A549 (cell line): ENCODE data around the gene ZNF407.

ENCODE experiments used
- BHLHE40 ChIP-seq: IDR thresholded peaks from 2 replicates; pipeline ENCODE4 v1.6.1; 2012; ENCODE audit warnings: low read depth, low read length, inconsistent platforms
- FOSB ChIP-seq: fragments of 250-450 bp; sonication (Bioruptor Pico); IDR thresholded peaks from 2 replicates; pipeline ENCODE4 v1.5.0; 2020; ENCODE audit warnings: mild to moderate bottlenecking, moderate library complexity
- MAFK ChIP-seq: fragments of 450-650 bp; IDR thresholded peaks from 2 replicates; pipeline ENCODE4 v1.6.1; 2014; ENCODE audit not compliant: partially characterized antibody
- MAX ChIP-seq: IDR thresholded peaks from 2 replicates; pipeline ENCODE4 v1.6.1; 2012
- MYC ChIP-seq: IDR thresholded peaks from 2 replicates; pipeline ENCODE4 v1.6.1; 2012; ENCODE audit warnings: mild to moderate bottlenecking, inconsistent platforms, low read length, improper control_type of control experiment, borderline replicate concordance
- POLR2A ChIP-seq: IDR thresholded peaks from 2 replicates; pipeline ENCODE4 v1.6.1; 2012; ENCODE audit warnings: mild to moderate bottlenecking, low read length
- RAD21 ChIP-seq, 2 experiments: fragments of >200 bp in 1 of 2; sonication (Bioruptor Twin) in 1 of 2; formaldehyde crosslinking in 1 of 2; IDR thresholded peaks in 1 of 2; conservative IDR thresholded peaks in 1 of 2; 2 replicates in 1 of 2; 3 replicates in 1 of 2; pipeline ENCODE4 v1.6.1; 2012 to 2018; ENCODE audit warnings: inconsistent platforms in 1 of 2
- RCOR1 ChIP-seq: fragments of 150-350 bp; IDR thresholded peaks from 2 replicates; pipeline ENCODE4 v1.6.1; 2014; ENCODE audit warnings: antibody characterized with exemption, low read length, low read depth
- ZNF302 ChIP-seq: fragments of 250-450 bp; sonication (Bioruptor Pico); IDR thresholded peaks from 2 replicates; pipeline ENCODE4 v1.9.0; 2021; ENCODE audit warnings: inconsistent platforms, mild to moderate bottlenecking, moderate library complexity
- TF ChIP-seq, protein P1 (sequence below): fragments of >200 bp; sonication (Bioruptor Twin); formaldehyde crosslinking; IDR thresholded peaks from 3 replicates; pipeline ENCODE4 v1.5.1; 2016
- TF ChIP-seq, protein P2 (sequence below): fragments of 450-650 bp; IDR thresholded peaks from 2 replicates; pipeline ENCODE4 v1.6.1; 2014; ENCODE audit warnings: antibody characterized with exemption
- TF ChIP-seq, protein P3 (sequence below): fragments of >200 bp; sonication (Bioruptor Twin); formaldehyde crosslinking; IDR thresholded peaks from 3 replicates; pipeline ENCODE4 v1.6.1; 2016

- TF ChIP-seq, protein P1, sequence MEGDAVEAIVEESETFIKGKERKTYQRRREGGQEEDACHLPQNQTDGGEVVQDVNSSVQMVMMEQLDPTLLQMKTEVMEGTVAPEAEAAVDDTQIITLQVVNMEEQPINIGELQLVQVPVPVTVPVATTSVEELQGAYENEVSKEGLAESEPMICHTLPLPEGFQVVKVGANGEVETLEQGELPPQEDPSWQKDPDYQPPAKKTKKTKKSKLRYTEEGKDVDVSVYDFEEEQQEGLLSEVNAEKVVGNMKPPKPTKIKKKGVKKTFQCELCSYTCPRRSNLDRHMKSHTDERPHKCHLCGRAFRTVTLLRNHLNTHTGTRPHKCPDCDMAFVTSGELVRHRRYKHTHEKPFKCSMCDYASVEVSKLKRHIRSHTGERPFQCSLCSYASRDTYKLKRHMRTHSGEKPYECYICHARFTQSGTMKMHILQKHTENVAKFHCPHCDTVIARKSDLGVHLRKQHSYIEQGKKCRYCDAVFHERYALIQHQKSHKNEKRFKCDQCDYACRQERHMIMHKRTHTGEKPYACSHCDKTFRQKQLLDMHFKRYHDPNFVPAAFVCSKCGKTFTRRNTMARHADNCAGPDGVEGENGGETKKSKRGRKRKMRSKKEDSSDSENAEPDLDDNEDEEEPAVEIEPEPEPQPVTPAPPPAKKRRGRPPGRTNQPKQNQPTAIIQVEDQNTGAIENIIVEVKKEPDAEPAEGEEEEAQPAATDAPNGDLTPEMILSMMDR, result no peak
- TF ChIP-seq BHLHE40, result no peak
- no peak for TF ChIP-seq POLR2A
- no peak for TF ChIP-seq RAD21 (conservative IDR thresholded peaks at IDR 0.05 in 1 of 2, IDR thresholded peaks at IDR 0.05 in 1 of 2)
- no peak for TF ChIP-seq ZNF302 (CRISPR knock-in tag)
- no peak for TF ChIP-seq MYC
- TF ChIP-seq MAFK, result no peak
- TF ChIP-seq FOSB, result no peak
- no peak for TF ChIP-seq MAX
- TF ChIP-seq RCOR1, result no peak
- TF ChIP-seq, protein P2, sequence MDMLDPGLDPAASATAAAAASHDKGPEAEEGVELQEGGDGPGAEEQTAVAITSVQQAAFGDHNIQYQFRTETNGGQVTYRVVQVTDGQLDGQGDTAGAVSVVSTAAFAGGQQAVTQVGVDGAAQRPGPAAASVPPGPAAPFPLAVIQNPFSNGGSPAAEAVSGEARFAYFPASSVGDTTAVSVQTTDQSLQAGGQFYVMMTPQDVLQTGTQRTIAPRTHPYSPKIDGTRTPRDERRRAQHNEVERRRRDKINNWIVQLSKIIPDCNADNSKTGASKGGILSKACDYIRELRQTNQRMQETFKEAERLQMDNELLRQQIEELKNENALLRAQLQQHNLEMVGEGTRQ, result no peak
- TF ChIP-seq, protein P3, sequence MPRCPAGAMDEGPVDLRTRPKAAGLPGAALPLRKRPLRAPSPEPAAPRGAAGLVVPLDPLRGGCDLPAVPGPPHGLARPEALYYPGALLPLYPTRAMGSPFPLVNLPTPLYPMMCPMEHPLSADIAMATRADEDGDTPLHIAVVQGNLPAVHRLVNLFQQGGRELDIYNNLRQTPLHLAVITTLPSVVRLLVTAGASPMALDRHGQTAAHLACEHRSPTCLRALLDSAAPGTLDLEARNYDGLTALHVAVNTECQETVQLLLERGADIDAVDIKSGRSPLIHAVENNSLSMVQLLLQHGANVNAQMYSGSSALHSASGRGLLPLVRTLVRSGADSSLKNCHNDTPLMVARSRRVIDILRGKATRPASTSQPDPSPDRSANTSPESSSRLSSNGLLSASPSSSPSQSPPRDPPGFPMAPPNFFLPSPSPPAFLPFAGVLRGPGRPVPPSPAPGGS, result no peak
These were observed 206.1 kb downstream of the ZNF407 start for GRCh38 chr18:74803769-74804168.
